Upper lobe of left lung (tissue), 4 donors: ENCODE measurements around the gene KCNN2.

ENCODE experiments used
- EP300 ChIP-seq, 4 donors: sonication (generic); formaldehyde crosslinking; IDR thresholded peaks; one replicate each; pipeline ENCODE4 v1.5.1; 2017; ENCODE audit warnings: antibody characterized with exemption in 4 of 4, control low read depth in 2 of 4
- POLR2A ChIP-seq, 4 donors: fragments of 450-650 bp; IDR thresholded peaks; one replicate each; pipeline ENCODE4 v1.5.1; 2016 to 2017; ENCODE audit warnings: antibody characterized with exemption in 4 of 4, mild to moderate bottlenecking in 2 of 4
- POLR2AphosphoS5 ChIP-seq, 2 donors: sonication (generic); formaldehyde crosslinking; IDR thresholded peaks; one replicate each; pipeline ENCODE4 v1.5.1; 2017; ENCODE audit warnings: antibody characterized with exemption in 2 of 2
- TF ChIP-seq, protein P1 (sequence below), 6 experiments: fragments of 450-650 bp in 4 of 6; fragments of 200-600 bp in 2 of 6; sonication (generic) in 2 of 6; IDR thresholded peaks; one replicate each; pipeline ENCODE4 v1.5.1; 2016 to 2019; ENCODE audit warnings: antibody characterized with exemption in 6 of 6

GRCh38 chr5:114427204-114427603 lies 65.3 kb downstream of the KCNN2 start:
- no peak for TF ChIP-seq POLR2AphosphoS5 (IDR thresholded peaks at IDR 0.05)
- no peak for TF ChIP-seq POLR2A (IDR thresholded peaks at IDR 0.05)
- TF ChIP-seq, protein P1, sequence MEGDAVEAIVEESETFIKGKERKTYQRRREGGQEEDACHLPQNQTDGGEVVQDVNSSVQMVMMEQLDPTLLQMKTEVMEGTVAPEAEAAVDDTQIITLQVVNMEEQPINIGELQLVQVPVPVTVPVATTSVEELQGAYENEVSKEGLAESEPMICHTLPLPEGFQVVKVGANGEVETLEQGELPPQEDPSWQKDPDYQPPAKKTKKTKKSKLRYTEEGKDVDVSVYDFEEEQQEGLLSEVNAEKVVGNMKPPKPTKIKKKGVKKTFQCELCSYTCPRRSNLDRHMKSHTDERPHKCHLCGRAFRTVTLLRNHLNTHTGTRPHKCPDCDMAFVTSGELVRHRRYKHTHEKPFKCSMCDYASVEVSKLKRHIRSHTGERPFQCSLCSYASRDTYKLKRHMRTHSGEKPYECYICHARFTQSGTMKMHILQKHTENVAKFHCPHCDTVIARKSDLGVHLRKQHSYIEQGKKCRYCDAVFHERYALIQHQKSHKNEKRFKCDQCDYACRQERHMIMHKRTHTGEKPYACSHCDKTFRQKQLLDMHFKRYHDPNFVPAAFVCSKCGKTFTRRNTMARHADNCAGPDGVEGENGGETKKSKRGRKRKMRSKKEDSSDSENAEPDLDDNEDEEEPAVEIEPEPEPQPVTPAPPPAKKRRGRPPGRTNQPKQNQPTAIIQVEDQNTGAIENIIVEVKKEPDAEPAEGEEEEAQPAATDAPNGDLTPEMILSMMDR (IDR thresholded peaks at IDR 0.05) = no peak
- TF ChIP-seq EP300 (IDR thresholded peaks at IDR 0.05) = no peak
